Hematopoietic multipotent progenitor cell (in vitro differentiated cells): ENCODE measurements around the gene PTPRG. TPM values are rescaled to one million over a fixed set of nuclear protein-coding genes. Genes with fewer than 3 reads are reported as not detected.
A peak's percentile ranks its signal among the peaks of the same experiment; 100 is the strongest.

Experiments used
- DNase-seq, 3 donors: peaks; one replicate each; pipeline ENCODE4 v3.0.0-alpha.2; 2011 to 2015; ENCODE audit warnings: low read depth in 2 of 3, low spot score in 2 of 3
- total RNA-seq: library from RNA; depleted of rRNA; stranded (reverse); fragments of >200 nt; gene quantifications from one replicate; pipeline ENCODE4 v1.2.3, GENCODE V29; 2012

PTPRG gene
- total RNA-seq, 1 donor = under 0.01 TPM

DNA sequence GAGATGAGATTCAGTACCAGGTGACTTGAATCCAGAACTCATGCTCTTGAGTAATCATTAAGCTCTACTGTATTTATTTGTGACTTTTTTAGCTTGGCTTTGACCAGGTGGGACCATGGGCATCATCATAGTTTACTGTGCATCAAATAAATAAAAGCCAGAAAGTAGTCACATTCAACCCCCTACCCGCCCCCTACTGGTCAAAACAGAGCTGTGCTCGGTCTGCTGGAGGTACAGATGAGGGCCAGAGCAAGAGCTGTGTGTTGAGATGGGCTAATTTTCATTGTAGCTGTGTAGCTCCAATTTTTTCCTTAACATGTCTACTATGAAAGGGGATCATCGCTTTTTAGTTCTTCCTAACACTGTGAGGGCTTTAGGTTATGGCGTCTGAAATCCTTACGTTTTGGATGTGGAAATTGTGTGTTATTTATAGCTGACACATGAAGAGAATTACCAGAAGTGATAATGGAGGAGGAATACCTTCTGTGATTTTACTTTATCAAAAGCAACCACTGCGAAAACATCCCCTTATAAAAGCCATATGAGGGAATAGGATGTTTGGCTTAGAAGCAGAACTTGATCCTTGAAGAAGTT is 375.1 kb downstream of the PTPRG start:
- peak in 2 of 3 donors; percentile 3 to 45 for DNase-seq

DNA sequence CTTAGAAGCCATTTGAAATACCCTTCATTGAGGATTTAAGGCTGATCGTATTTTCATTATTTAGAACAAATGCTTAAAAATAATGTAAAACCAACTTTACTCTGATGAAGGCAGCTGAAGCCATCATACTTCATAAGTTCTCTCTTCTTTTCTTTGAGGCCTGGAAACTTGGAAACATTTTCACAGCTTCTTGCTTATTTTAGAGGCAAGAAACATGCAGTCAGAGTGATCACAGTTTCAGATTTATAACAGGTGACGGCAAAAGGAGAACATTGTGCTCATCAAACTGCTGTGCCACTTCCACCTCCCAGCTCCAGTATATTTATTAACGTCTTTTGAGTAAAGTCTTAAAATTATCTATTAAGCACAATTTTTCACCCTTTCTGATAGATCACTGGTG is 376.1 kb downstream of the PTPRG start:
- no peak for DNase-seq

DNA sequence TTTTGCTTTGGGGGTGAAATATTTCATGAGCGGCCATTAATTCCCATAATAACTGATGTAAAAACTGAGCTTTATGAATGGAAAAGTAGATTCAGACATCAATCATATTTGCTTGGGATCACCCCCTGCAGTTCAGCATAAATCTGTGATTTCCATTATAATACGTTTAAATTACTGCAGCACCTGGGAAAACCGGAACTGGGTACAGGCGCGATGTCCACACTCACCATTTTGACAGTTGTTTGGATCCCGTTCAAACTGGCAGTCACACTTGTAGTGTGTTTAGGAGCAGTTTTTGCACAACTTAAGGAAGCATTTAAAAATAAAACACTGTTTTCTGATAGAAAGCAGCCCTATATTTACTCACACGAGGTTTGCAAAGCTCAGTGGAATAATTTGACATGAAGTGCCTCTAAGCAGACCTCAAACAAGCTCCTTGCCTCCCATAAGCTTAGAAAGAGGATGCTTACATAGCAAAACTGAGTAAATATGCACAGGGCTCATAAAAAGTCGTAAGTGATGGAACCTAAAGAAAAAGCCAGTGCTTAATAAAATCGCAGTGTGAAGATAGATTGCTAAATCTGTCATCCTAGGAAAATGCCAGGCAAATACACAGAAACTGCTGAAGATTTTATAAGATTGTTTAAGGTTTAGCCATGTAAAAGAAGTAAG is 377.6 kb downstream of the PTPRG start:
- no peak for DNase-seq

DNA sequence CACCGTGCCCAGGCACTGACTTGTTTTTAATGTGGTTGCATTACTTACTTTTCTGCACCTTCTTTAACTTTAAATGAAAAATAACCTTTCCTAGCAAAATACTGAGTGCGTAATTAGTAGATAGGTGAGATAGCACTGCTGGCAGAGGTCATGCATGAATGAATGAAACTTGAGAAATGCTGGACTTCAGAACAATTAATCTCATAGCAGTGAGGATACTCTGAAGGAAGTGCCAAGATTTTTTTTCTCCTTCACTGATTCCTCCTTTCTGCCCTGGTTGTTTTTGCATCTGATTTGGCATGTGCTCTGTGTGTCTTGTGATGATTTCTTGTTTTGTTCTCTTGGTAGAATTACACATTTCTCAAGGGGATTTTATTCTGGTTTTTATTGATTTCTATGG is 378.9 kb downstream of the PTPRG start:
- DNase-seq = no peak

DNA sequence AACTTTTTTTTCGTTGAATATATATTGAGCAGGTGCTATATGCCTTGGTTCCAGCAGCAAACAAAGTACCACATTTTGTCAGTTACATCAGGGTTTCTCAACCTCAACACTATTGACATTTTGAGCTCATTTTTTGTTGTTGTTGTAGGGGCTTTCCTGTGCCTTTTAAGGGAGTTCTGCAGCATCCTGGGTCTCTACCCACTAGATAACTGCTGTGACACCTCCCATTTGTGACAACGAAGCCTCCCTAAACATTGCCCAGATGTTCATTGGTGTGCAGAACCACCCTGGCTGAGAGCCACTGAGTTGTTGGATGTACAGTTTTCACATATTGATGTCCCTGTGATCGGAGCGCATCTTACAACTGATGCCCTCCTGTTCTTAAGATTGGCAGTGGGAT is 382.6 kb downstream of the PTPRG start:
- DNase-seq = no peak

DNA sequence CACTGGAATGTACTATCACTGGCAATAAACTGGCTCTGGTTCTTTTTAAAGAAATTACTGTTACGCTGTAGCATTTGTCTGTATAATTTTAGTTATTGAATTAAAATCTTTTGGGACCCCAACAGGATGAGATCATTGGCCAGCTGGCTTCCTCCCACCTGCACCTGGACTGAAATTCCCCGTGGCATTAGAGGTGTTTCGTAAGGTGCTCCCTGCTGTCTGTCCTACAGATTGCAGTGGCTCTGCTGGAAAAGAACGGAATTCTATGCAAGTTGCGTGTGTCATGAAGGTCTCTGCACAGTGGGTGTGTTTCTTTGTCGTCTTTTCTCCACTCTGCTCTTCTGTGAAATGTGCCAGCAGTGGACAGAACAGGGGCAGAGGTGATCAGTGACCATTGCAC is 383.4 kb downstream of the PTPRG start:
- no peak for DNase-seq

DNA sequence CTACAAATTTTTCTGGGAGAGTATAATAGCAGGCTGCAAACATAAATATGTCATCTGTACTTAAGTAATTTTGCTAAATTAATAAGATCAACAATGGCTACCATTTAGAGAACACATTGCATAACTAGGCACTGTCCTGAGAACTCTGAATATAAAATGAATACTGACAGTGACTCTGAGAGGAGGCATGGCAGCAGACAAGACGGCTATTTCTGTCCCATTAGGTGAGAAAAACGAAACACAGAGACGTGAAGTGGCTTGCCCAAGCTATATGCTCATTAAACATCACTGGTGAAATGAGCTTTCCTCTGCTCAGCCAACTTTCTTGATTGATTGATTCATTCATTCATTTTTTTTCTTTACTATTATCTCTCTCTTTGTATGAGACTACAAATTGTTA is 384.3 kb downstream of the PTPRG start:
- DNase-seq = no peak

DNA sequence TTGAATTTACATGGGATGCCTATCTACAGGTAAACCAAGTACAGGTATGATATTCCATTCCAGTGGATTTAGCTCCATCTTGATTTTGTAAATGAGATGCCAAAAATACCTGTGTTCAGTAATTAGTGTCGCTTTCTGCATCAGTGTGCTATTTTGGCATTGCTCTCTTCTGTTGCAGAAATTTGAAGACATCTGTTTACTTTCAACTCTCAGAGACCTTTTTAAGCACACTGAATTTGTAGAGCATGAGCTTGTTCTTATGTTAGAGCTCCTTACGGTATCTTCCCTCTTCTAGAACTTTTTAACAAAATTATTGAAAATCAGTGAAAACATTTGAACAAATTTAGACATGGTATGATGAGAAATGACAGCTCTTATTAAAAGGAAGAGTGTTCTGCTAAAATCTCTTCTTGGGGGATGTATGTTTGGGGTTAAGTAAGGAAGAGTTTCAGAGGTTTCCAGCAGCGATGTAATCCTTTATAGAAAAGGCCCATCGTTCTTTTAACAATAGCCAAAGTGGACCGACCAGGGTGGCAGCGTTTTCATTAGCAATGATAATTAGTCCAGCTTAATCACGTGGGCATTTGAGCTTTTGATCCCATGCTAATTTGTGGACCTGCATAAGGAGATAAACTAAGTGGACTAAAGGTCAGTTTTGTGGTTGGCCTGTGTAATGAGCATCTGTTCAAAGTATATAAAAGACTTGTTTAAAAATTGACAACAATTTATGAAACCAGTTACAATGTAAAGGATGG is 385.4 kb downstream of the PTPRG start:
- DNase-seq = no peak

DNA sequence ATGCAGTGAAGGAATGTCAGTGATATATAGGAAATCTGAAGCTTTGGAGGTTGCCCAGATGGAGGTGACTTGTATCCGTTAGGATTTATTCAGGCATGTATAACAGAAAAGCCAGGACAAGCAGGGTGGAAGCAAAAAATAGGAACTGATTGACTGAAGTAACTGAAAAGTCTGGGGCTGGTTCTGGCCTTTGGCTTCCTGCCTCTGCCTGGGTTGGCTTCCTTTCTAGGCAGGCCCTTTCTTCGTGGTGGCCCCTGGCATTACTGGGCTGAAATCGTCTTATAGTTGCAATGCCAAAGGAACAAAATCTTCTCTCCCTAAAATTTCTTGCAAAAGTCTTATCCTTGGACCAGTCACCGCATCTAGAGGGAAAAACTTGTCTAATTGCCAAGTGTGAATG is 386.1 kb downstream of the PTPRG start:
- no peak for DNase-seq

DNA sequence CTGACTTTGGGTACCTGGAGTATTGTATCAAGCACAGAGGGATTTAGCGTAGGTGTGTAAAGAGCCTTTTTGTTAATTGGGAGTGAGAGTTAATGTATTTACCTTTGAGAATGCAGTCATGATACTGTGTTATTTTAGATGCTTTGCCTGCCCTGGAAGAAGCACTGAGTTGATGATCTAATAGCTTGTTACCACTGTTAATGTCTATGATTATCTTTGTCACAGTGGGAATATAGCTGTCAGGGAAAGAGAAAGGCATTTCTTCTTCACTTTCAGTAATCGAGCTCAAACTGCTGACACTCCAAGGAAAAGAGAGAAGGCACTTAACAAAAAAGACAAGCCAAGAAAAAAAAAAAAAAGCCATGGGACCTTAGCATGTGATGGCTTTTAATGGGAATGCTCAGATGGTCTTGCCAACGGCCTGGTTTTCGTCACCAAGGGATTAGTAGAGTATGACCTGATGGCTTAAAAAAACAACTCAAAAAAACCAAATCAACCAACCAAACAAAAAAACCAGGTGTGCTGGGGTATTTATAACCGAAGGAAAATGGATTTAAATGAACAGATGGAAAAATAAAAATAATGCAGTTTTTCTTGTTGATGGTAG is 387.4 kb downstream of the PTPRG start:
- no peak for DNase-seq

DNA sequence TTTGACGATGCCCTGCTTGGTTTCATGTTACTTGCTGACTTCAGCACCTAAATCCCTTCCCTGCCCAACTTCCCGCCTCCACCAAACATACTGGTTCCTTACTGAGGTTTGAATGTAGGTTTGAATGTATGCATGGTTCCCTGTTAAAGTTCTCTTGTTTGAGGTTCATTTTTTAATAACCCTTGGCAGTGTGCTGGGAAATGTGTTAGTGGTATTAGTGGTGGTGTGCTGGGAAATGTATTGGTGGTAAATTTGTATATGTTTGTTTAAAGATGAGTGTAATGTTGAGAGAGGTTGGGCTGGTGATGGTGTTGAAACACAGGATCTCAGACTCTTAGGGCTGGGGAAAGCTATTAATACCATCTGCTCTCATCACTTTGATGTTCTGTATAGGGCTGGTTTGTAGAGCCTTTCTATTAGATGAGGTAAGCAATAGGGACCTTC is 392.7 kb downstream of the PTPRG start:
- no peak for DNase-seq

DNA sequence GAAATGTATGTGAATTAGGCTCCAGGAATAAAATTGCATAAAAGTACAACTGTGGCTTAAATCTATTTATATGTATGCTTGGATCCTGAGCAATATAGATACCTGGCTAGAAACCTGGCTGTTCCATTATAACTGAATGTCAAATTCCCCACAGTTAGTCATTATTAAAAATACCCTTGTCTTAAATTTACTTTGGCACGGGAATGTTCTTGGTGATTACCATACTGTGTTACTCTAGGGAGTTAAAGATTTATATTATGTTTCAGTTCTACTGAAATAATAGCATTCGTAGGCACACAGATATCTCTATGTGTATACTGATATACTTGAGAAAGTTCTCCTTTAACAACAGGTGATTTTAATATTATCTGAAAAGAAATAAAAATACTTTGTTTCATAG is 394.1 kb downstream of the PTPRG start:
- no peak for DNase-seq

DNA sequence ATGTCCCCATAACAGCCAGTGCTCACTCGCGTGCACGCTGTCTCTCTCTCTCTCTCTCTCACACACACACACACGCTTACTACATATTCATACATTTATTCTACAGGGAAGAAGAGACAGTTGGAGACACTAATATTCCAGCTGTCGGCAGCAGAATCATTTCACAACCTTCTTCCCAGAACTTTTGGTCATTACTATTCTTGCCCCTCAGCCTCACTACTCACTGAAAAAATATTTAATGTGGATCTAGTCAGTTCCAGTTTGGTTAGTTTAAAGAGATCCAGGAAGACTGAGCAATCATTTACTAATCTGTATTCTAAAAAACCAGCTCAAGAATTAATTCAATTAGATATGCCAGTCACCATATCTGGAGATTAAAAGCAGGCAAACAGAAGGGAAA is 394.9 kb downstream of the PTPRG start:
- no peak for DNase-seq

DNA sequence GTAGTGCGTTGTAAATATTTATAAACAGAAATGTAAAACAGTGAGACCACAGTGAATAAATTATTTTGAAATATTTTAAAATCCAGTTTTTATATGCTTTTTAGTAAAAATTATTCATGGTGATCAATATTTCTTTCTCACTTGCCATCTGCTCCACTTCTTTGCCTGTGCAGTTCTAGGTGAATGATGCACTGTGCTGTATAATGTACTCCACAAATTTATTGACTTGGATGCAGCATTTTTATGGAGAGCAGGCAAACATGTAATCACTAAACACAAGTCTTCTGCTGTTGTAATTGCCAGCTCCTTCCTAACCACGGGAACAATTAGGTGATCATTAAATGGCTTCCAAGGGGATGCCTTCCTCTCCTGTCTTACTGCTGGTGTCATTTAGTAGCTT is 395.9 kb downstream of the PTPRG start:
- DNase-seq = no peak

DNA sequence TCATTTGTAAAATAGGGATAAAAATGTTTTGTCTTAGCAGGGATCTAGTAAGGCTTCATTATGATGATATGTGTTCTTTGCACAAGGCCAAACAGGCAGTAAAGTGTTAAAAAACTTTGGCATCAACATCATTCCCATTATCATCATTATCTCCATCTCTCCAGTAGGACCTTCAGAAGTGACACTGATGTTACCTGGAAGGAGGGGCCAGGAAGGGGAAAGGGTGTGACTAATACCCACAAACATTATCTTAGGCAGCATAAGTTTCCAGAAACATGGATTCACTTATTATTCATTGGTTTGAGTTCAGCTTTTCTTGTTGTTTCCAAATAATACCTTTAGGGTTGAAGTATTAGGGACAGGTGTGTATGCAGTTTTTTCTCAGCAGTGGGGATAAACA is 399.6 kb downstream of the PTPRG start:
- no peak for DNase-seq

DNA sequence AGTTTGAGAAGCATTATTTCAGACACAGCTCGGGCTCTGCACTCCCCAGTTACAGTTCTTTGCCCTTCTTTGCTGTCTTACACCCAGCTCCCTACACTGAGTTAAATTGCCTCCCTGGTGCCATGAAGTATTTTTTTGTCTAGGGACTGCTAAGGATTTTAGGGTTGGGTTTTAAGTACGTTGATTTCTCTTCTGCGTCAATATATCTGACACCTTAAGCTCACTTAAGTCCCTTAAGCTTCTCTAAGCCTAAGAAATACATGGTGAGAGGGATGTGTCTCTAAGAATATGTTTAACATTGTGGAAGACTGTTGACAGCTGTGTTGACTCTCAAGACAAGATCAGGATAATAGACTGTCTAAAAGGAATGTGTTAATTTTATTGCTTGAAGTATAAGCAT is 400.5 kb downstream of the PTPRG start:
- DNase-seq = no peak

DNA sequence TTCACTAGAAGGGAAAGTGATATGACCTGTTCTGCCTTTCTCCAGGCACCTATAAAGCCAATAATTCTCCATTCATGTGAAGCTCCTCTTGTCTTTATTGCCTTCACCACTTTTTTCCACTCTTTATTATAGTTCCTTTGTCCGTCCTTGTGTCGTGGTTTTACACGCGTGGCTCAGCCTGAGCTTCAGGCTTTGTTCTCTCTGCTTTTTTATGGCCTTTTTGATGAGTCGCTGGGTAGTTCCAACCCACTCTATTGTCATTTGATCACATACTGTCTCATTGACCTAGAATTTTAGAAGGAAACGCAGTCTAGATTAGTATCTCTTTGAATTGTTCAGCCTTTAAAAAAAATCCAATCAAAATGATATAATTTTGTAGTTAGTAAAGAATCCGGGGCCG is 403.2 kb downstream of the PTPRG start:
- no peak for DNase-seq

DNA sequence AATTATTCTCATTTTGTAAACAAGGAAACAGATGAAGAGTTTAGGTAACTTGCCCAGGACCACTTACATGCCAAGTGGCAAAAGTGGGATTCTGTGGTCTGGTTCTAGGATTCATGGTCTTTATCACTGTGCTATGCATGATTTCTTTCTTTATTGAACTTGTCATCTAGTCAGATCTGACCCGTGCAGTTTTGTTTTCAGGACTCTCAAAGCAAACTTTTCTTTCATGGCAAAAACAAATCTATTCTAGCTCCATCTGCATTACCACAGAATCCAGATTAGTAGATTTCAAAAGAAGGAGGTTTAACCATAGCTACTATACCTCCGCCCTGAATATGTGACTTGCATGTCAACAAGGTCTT is 404.4 kb downstream of the PTPRG start:
- no peak for DNase-seq

DNA sequence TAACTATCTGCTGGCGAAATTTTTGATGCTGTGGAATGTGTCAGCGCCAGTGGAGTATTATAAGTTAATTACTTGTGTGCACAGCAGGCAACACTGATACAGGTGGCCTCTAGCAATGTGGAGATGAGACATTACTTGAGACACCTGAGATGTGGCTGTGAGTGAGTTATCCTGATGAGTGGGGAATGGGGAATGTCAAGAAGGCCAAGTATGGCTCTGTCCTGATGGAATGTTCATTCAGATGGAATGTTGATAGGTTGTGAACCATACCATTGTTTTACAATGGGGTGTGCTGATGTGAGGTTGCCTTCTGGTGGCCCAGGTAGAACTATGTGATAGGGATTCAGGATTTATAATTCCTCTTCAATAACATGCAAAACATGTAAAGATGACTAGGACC is 404.8 kb downstream of the PTPRG start:
- no peak for DNase-seq

DNA sequence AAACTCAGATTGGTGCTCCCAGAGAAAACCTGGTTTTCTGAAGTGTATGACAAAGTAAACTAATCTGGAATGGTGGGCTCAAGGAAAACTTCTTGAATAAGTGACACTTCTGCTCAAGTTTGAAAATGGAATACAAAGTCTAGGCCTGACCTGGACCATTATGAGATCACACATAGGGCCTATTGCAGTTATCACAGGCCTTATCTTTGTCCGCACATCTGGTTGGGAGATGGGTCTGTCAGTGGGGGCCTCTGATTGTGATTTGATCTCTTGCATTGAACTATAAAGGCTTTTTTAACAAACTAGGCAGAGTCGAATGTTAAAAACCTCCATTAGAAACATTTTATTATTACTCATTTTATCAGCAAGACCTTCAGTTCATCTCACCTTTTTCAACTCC is 405.6 kb downstream of the PTPRG start:
- no peak for DNase-seq

DNA sequence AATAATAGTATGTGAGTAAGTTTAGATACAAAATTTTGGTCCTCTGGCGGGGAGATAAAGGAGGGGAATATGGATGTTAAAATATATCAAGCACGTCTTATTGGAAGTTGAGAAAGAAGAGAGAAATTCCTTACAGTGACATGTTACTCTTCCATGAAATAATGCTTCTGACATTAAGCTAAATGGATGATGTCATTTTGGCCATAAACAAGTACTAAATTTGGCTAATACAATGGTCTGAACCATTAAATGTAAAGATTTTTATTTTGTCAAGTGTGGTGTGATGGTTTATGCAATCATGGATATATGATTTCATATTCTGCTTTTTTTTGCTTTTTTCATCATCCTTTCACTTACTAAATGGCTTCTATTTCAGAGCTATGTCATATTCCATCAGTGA is 406.6 kb downstream of the PTPRG start:
- no peak for DNase-seq

DNA sequence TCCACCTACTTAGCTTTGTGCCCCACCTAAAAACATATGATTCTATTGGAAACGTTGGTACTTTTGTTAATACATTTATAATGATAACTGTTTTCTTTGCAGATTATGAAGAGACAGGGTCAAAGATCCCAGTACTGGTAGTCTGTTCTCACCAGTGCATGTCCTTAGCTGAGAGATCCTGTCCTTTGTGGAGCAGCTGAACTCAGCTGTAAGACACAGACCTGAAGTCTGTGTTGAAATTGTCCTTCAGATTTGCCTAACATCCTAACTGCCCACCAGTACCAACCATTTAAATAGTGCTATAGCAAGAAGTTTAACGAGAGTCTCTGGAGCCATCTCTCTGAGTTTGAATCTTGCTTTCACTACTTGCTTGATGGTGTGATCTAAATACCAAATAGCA is 413.3 kb downstream of the PTPRG start:
- DNase-seq = no peak
